ENCODE data around the gene EFCAB6. TPM values are rescaled to one million over a fixed set of nuclear protein-coding genes. Genes with fewer than 3 reads are reported as not detected.

The EFCAB6 gene
- total RNA-seq, 2 experiments from 2014 or later: 0.15 to 0.20 TPM

DNA sequence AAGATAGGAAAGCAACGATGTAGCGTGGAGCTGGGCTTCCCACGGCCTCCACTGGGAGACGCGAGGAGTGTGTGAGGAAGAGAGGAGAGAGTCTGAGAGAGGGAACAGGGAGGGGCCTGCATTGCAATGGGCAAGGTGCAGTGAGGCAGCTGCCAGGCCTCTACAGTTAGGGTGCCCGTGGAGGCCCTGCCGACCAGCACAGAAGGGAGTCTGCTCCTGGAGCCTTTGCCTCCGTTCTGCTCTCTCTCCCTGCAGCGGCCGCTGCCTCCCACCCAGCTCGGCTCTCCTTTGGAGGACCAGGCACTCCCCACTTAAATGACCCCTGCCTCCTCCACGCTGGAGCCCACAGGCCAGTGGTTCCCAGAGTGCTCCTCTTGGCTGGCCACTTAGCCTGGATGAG, 181.7 kb downstream of the EFCAB6 start:
- Mint-ChIP-seq H3K36me3 (ENCODE audit: low read depth) (no peaks in the 10 kb centered on the region), H3K27me3 (no peaks in the 10 kb centered on the region), H3K27ac (no peak overlapping the region), H3K9me3 (no peaks in the 10 kb centered on the region), H3K4me1 (no peaks in the 10 kb centered on the region), H3K4me3 (no peak overlapping the region)
- CTCF ChIA-PET: no interaction called here
- POLR2A ChIA-PET: no interaction called here
- DNase-seq: no peak

DNA sequence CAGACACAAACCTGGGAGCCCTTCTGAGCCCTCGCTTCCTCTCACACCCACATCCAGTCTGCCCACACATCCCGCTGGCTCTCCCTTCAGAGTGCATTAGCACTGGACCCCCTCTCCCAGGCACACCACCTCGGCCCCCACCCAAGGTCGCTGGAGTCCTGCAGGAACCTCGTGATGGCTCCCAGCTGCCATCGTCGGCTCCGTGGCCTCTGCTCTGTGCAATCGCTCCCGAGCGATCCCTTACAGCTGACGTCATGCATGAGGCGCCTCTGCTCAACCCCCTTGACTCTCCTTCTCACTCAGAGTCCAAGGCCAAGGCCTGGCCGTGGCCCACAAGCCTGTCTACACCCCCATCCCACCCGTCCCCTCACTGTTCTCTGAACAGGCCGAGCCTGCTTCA, 183.9 kb downstream of the EFCAB6 start:
- Mint-ChIP-seq H3K27me3 (no peaks in the 10 kb centered on the region), H3K36me3 (ENCODE audit: low read depth) (no peaks in the 10 kb centered on the region), H3K4me3 (no peak overlapping the region), H3K9me3 (no peaks in the 10 kb centered on the region), H3K27ac (no peak overlapping the region), H3K4me1 (no peaks in the 10 kb centered on the region)
- POLR2A ChIA-PET: no interaction called here
- CTCF ChIA-PET: no interaction called here
- no peak for DNase-seq

DNA sequence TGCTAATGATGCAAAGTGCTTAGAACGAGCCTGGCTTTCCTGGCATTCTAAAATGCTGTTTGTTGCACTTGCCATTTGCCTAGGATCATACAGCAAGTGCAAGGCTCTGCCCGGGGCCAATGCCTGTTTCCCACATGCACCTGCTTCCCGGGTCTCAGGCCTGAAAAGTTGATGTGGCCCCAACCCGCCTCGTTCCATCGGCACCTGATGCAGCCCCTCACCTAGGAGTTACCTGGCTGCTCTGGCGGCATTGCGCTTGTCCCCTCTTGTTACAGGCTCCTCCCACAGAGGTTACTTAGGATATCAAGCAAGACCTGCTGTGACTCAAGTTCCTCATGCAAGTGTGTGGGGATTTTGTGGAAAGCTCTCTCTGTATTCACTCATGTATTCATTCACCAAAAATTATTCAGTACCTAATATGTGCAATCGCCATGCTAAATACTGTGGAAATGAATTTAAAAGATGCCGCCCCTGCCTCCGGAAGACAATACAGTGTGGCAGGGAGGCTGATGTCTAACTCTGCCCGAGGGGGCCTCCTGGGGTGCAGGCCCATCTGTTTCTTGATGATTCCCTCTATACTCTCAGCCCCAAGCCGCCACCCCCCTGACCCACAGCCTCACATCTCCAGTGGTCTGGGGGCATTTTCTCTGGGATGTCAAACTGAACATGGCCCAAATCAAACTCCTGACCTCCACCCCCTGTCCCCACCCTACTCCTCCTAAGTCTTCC, 184.5 kb downstream of the EFCAB6 start:
- Mint-ChIP-seq H3K27ac (no peak overlapping the region), H3K4me1 (no peaks in the 10 kb centered on the region), H3K4me3 (no peak overlapping the region), H3K36me3 (ENCODE audit: low read depth) (no peaks in the 10 kb centered on the region), H3K9me3 (no peaks in the 10 kb centered on the region), H3K27me3 (no peaks in the 10 kb centered on the region)
- no peak for DNase-seq
- POLR2A ChIA-PET: no interaction called here
- CTCF ChIA-PET: no interaction called here

DNA sequence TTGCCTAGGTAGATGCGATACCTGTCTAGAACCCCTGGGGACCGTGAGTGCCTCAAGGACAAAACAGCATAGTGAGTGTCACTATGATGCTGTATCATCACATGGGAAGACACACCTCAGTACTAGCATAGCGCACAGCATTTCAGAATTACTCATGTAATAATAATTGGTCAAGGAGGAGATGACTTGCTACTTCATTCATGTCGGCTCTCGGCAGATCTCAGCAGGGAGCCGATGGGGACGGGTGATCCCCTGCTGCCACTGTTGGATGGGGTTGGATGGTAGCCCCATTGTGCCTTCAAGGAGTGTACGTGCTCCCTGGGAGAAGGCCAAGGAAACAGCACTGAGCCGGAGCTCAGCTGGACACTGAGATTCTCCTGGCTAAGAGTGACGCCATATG, 186.9 kb downstream of the EFCAB6 start:
- H3K36me3 Mint-ChIP-seq (ENCODE audit: low read depth): no peaks in the 10 kb centered on the region
- CTCF ChIA-PET: no interaction called here
- no peak overlapping the region for H3K4me3 Mint-ChIP-seq
- DNase-seq: no peak
- H3K27ac Mint-ChIP-seq: no peak overlapping the region
- POLR2A ChIA-PET: no interaction called here
- no peaks in the 10 kb centered on the region for H3K4me1 Mint-ChIP-seq
- H3K27me3 Mint-ChIP-seq: no peaks in the 10 kb centered on the region
- H3K9me3 Mint-ChIP-seq: no peaks in the 10 kb centered on the region

DNA sequence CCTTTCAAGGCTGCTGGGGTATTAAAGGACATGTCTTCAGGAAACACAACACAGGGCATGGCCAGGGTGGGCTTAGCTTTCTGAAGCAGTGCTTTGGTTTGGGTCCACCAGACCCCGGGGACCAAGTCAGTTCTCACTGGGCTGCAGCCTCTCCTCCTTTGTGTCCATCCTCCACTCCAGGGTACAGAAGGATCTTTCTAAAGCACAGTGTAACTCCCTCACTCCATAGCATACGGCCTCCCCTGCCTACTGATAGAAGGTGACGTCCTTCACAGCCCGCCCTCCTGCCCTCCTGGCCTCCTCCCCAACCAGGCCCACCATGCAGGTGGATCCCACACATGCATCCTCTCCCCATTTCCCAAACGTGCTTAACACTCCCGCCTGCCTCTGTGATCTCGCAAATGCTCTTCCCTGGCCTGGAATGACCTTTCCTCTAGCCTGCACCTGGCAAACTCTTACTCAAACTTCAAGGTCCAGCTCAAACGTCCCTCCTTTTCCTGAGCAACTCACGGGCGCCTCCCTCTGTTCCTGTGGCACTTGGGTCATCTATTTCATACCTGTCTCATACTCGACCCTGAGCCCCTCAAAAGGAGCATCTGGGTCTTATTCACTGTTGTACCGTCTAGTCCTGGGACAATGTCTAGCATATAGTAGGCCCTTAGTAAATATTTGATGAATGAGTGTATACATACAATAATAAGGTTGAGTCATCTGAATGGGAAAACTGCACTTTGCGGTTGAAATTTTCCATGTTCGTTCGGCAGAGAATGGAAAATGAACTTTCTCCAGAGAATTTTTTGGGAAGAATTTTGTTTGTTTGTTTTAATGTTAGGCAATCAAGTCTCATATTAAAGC, 187.7 kb downstream of the EFCAB6 start:
- Mint-ChIP-seq H3K27ac (no peak overlapping the region), H3K9me3 (no peaks in the 10 kb centered on the region), H3K4me3 (no peak overlapping the region), H3K36me3 (ENCODE audit: low read depth) (no peaks in the 10 kb centered on the region), H3K27me3 (peaks cover 3% of the 10 kb centered on the region), H3K4me1 (no peaks in the 10 kb centered on the region)
- no peak for DNase-seq
- ChIA-PET CTCF (no interaction called here), POLR2A (no interaction called here)

DNA sequence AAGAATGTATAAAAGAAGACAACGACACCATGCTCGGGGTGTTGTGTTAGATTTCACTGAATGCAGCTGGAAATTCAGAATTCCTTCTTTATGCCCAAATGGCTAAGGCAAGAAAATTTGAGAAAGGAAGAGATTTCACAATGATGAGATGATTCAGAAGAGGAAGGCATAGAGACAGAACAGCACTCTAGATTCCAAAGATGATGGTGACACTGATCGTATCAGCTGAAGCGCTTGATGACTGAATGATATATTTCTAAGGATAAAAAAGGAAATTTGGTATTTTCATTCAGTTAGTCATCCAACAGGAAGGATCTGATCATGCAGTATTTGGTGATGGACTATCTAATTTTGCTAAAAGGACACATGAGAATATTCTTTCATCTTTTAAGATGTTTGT, 189.2 kb downstream of the EFCAB6 start:
- CTCF ChIA-PET: no interaction called here

DNA sequence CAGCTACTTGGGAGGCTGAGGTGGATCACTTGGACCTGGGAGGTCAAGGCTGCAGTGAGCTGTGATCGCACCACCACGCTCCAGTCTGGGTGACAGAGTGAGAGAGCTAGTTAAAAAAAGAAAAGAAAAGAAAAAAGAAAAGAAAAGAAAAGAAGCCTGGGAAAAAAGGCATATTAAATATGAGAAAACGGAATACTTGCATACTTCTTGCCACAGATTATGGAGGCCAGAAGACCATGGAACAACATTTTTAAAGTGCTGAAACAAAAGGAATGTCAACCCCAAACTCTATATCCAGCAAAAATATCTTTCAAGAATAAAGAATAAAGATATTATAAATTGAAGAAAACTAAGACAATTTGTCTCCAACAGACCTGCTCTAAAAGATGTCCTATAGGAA, 191.9 kb downstream of the EFCAB6 start:
- peaks cover 13% of the 10 kb centered on the region for H3K27me3 Mint-ChIP-seq
- H3K27ac Mint-ChIP-seq: no peak overlapping the region
- no peak for DNase-seq
- H3K36me3 Mint-ChIP-seq (ENCODE audit: low read depth): no peaks in the 10 kb centered on the region
- CTCF ChIA-PET: no interaction called here
- no peaks in the 10 kb centered on the region for H3K4me1 Mint-ChIP-seq
- H3K4me3 Mint-ChIP-seq: no peak overlapping the region
- POLR2A ChIA-PET: no interaction called here
- no peaks in the 10 kb centered on the region for H3K9me3 Mint-ChIP-seq

More for the DNA sequence above, 189.2 kb downstream of the EFCAB6 start:
- DNase-seq: no peak
- POLR2A ChIA-PET: no interaction called here
- H3K27me3 Mint-ChIP-seq: peaks cover 8% of the 10 kb centered on the region
- no peak overlapping the region for H3K27ac Mint-ChIP-seq
- H3K4me3 Mint-ChIP-seq: no peak overlapping the region
- no peaks in the 10 kb centered on the region for H3K9me3 Mint-ChIP-seq
- no peaks in the 10 kb centered on the region for H3K36me3 Mint-ChIP-seq (ENCODE audit: low read depth)
- H3K4me1 Mint-ChIP-seq: no peaks in the 10 kb centered on the region

DNA sequence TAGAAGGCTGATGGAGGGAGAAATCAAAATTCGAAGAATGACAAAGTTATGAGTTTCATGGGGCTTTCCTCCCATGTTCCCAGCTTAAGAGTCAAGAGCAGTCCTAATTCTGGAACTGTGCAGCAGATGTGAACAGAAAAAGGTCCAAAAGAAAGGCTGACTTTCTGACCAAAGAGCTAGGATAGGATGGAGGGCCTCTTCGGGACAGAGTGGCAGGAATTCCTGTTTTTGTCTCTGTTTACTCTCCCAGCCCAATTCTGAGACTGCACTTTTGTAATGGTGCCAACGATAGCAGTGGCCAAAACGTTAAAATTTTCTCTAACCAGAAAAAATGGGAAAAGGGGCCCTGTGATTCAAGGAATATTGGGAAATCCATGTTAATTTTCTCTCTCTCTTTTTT, 193.6 kb downstream of the EFCAB6 start:
- no peaks in the 10 kb centered on the region for H3K36me3 Mint-ChIP-seq (ENCODE audit: low read depth)
- no peaks in the 10 kb centered on the region for H3K4me1 Mint-ChIP-seq
- CTCF ChIA-PET: no interaction called here
- POLR2A ChIA-PET: no interaction called here
- H3K9me3 Mint-ChIP-seq: no peaks in the 10 kb centered on the region
- H3K27me3 Mint-ChIP-seq: peaks cover 13% of the 10 kb centered on the region
- no peak for DNase-seq
- no peak overlapping the region for H3K27ac Mint-ChIP-seq
- H3K4me3 Mint-ChIP-seq: no peak overlapping the region

DNA sequence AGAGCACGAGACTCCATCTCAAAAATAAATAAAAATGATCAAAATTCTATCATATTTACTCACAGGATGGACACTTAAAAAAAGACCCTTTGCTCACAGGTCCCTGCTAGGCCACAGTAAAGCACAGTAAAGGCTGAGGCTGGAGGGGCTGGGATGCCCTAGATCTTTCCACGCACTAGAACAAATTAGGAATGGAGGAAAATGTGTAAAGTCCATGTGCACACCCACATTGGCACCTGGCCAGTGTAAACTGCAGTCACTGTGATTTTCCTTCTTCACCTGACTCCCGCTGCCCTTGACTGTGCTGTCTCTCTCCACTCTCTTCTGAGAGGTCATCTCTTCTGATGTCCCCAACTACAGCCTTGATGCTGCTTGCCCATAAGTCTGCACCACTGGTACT, 195.5 kb downstream of the EFCAB6 start:
- no peaks in the 10 kb centered on the region for H3K9me3 Mint-ChIP-seq
- no peaks in the 10 kb centered on the region for H3K4me1 Mint-ChIP-seq
- H3K27ac Mint-ChIP-seq: no peak overlapping the region
- H3K27me3 Mint-ChIP-seq: peaks cover 13% of the 10 kb centered on the region
- ChIA-PET POLR2A (no interaction called here), CTCF (no interaction called here)
- no peaks in the 10 kb centered on the region for H3K36me3 Mint-ChIP-seq (ENCODE audit: low read depth)
- no peak overlapping the region for H3K4me3 Mint-ChIP-seq
- no peak for DNase-seq

DNA sequence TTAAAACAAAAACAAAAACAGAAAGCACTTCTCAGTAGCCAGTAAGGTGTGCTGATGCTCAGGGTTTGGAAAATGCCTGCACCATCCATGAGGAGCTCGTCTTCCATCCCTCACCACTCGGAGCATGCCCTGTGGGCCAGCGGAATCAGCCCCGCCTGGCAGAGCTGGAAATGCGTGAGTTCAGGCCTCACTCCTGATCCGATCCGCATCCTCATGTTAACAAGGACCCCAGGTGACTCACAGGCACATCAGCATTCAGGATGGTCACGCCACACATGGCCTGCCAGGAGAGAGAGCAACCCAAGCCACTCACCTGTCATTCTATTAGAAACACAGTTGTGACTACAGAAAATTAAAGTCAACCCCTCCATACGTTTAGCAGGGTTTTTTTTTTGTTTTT, 211.8 kb downstream of the EFCAB6 start:
- POLR2A ChIA-PET: no interaction called here
- H3K4me1 Mint-ChIP-seq: no peaks in the 10 kb centered on the region
- H3K36me3 Mint-ChIP-seq (ENCODE audit: low read depth): no peaks in the 10 kb centered on the region
- H3K27ac Mint-ChIP-seq: no peak overlapping the region
- CTCF ChIA-PET: no interaction called here
- no peaks in the 10 kb centered on the region for H3K9me3 Mint-ChIP-seq
- no peak overlapping the region for H3K4me3 Mint-ChIP-seq
- peaks cover 8% of the 10 kb centered on the region for H3K27me3 Mint-ChIP-seq
- DNase-seq: no peak

DNA sequence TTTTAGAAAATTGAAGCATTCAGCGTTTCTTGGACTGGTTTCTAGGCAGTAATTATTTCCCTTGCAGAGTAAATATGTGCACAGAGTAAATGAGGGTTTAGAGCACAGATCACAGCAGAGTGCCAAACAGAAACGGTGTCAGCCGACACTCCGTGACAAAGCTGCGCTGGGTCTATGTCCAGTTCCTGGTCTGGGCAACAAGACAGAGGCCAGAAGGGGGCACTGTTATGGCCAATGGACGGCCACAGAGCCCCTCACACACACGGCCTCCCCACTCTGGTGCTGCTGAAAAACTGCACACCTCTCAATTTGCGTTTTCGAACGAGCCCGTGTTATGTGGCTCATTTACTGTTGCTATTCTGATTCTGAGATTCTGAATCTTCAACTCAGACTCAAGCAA, 219.6 kb downstream of the EFCAB6 start:
- POLR2A ChIA-PET: no interaction called here
- CTCF ChIA-PET: no interaction called here
- H3K27ac Mint-ChIP-seq: no peak overlapping the region
- no peaks in the 10 kb centered on the region for H3K4me1 Mint-ChIP-seq
- H3K9me3 Mint-ChIP-seq: no peaks in the 10 kb centered on the region
- H3K27me3 Mint-ChIP-seq: peaks cover 18% of the 10 kb centered on the region
- DNase-seq: no peak
- no peak overlapping the region for H3K4me3 Mint-ChIP-seq
- no peaks in the 10 kb centered on the region for H3K36me3 Mint-ChIP-seq (ENCODE audit: low read depth)

DNA sequence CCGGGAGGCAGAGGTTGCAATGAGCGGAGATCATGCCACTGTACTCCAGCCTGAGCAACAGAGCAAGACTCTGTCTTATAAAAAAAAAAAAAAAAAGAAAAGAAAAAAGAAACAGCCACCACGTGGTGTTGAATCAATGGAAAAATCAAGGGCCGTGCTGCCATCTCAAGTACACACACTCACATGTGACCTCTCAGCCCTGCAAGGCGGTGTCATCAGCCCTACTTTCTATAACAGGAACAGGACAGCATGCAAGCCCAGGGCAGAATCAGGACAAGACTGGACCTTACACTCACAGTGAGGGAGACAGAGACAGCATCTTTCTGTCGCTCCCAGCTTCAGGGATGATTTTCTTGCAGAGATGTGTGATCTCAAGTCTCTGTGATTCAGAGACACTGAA, 220.7 kb downstream of the EFCAB6 start:
- ChIA-PET POLR2A (no interaction called here), CTCF (no interaction called here)
- Mint-ChIP-seq H3K27me3 (peaks cover 15% of the 10 kb centered on the region), H3K4me1 (no peaks in the 10 kb centered on the region), H3K4me3 (no peak overlapping the region), H3K27ac (no peak overlapping the region), H3K9me3 (no peaks in the 10 kb centered on the region), H3K36me3 (ENCODE audit: low read depth) (no peaks in the 10 kb centered on the region)
- DNase-seq: no peak

DNA sequence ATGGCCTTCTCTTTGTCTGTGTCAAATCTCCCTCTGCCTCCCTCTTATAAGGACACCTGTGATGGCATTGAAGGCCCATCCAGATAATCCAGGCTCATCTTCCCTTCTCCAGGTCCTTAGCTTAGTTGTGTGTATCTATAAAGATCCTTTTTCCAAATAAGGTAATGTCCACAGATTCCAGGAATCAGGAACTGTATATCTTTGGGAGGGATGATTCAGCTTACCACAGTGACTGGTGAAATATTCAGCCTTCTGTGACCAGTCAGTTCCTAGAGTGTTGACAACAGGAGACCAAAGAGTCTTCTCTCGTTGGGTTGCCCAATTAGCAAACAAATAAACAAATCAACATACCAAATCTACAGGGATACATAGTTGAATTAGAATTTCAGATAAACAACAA, 224.5 kb downstream of the EFCAB6 start:
- Mint-ChIP-seq H3K4me3 (no peak overlapping the region), H3K27me3 (peaks cover 6% of the 10 kb centered on the region), H3K9me3 (peaks cover 6% of the 10 kb centered on the region), H3K27ac (no peak overlapping the region), H3K4me1 (no peaks in the 10 kb centered on the region), H3K36me3 (ENCODE audit: low read depth) (no peaks in the 10 kb centered on the region)
- ChIA-PET CTCF (no interaction called here), POLR2A (no interaction called here)
- no peak for DNase-seq

DNA sequence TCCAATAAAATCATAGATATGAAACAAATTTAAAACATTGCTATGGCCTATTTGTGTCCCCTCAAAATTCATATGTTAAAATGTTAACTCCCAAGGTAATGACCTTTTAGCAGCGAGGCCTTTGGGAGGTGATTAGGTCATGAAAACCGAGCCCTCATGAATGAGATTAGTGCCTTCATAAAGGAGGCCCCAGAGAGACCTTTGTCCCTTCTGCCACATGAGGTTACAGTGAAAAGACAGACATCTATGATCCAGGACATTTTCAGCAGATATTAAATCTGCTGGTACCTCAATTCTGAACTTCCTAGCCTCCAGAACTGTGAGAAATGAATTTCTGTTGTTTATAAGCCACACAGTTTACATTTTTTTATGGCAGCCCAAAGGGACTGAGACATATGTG, 228.6 kb downstream of the EFCAB6 start:
- Mint-ChIP-seq H3K27me3 (peaks cover 6% of the 10 kb centered on the region), H3K36me3 (ENCODE audit: low read depth) (no peaks in the 10 kb centered on the region), H3K27ac (no peak overlapping the region), H3K4me3 (no peak overlapping the region), H3K9me3 (peaks cover 13% of the 10 kb centered on the region), H3K4me1 (no peaks in the 10 kb centered on the region)
- ChIA-PET POLR2A (no interaction called here), CTCF (no interaction called here)
- DNase-seq: no peak

Measured in activated CD4-positive, alpha-beta T cell treated with anti-CD3 and anti-CD28 coated beads, Interleukin-2, amount 10 ng/mL, durations not matched to agents 7 days and 5 days (primary cell).